Measurements from ENCODE around the gene FADS3. TPM values are rescaled to one million over a fixed set of nuclear protein-coding genes. Genes with fewer than 3 reads are reported as not detected.

The FADS3 gene
- total and polyA plus RNA-seq, 2 donors (not counting 1 experiment from before 2014, with no cell fraction given) = 225 to 256 TPM

- ATAC-seq (ENCODE audit: low read depth) = peak; percentile 67
- Mint-ChIP-seq H3K4me3 (peak overlapping the region; percentile 95), H3K4me1 (peaks cover 54% of the 10 kb centered on the region), H3K9me3 (ENCODE audit: insufficient read depth) (no peaks in the 10 kb centered on the region), H3K27ac (peak overlapping the region; percentile 95), H3K27me3 (no peaks in the 10 kb centered on the region)
- Histone ChIP-seq H2AFZ (ENCODE audit: insufficient read depth, low read depth, low read length, poor library complexity, severe bottlenecking) (peak overlapping the region; percentile 58), H3K4me1 (ENCODE audit: control insufficient read depth in 2 of 2, insufficient read depth in 2 of 2, low read length in 2 of 2) (peaks cover 29 to 53% of the 10 kb centered on the region in 2 donors), H3K4me2 (replicated peaks; ENCODE audit: low read depth, low read length, poor library complexity, severe bottlenecking) (peak overlapping the region; percentile 75), H3K9ac (ENCODE audit: low read length) (peak overlapping the region; percentile 66), H3K9me3 (ENCODE audit: control extremely low read depth in 1 of 3, control insufficient read depth in 2 of 3, insufficient read depth in 1 of 3, low read length in 2 of 3) (peaks cover 0 to 4% (median 0%) of the 10 kb centered on the region in 3 donors), H3K27ac (ENCODE audit: low read length in 2 of 2) (peak overlapping the region; percentile 67 to 84), H3K27me3 (replicated peaks in 1 of 4; ENCODE audit: control extremely low read depth in 1 of 4, control insufficient read depth in 3 of 4, insufficient read depth in 4 of 4, low read length in 3 of 4) (no peaks in the 10 kb centered on the region), H3K4me3 (ENCODE audit: control extremely low read depth in 1 of 5, extremely low read depth in 1 of 5, insufficient read depth in 1 of 5, low read depth in 2 of 5, low read length in 4 of 5) (peak overlapping the region; percentile 2 to 63 (median 39)), H4K20me1 (ENCODE audit: control insufficient read depth, insufficient read depth, low read length, poor library complexity, severe bottlenecking) (no peaks in the 10 kb centered on the region), H3K36me3 (replicated peaks in 1 of 2; ENCODE audit: control extremely low read depth in 1 of 2, control insufficient read depth in 1 of 2, extremely low read depth in 1 of 2, insufficient read depth in 2 of 2, low read length in 1 of 2) (peaks cover 0 to 14% of the 10 kb centered on the region in 2 experiments), H3K79me2 (ENCODE audit: control insufficient read depth, insufficient read depth, low read length) (peaks cover 6% of the 10 kb centered on the region)
- CTCF ChIA-PET = interaction anchor here (0.7 to 17.9 kb wide), 13 partner anchors 10 to 228 kb away, joined by 3 to 307 read pairs (median 13); partner anchors contain the start of genes BEST1 and FADS3
- intact Hi-C loops (cut with micrococcal nuclease) = loop anchor here (1.0 to 2.0 kb wide), 3 partner anchors 11 to 675 kb away; partner anchors contain the start of gene FADS3
- peak; percentile 64 for DNase-seq
- POLR2A ChIA-PET = interaction anchor here (0.7 to 2.2 kb wide), 7 partner anchors 10 to 202 kb away, joined by 3 to 12 read pairs (median 4); no protein-coding TSS in a partner anchor
- 24% methylated on average over 11 of the region's 11 CpGs for WGBS (ENCODE audit: insufficient coverage)
- TF ChIP-seq EZH2 (IDR thresholded peaks at IDR 0.05; ENCODE audit: borderline replicate concordance, insufficient read depth, low read depth, low read length, poor library complexity, severe bottlenecking) (no peak), CTCF (IDR thresholded peaks at IDR 0.05) (no peak)
These were observed 11.3 kb downstream of the FADS3 start for GRCh38 chr11:61880031-61880430.

DNA sequence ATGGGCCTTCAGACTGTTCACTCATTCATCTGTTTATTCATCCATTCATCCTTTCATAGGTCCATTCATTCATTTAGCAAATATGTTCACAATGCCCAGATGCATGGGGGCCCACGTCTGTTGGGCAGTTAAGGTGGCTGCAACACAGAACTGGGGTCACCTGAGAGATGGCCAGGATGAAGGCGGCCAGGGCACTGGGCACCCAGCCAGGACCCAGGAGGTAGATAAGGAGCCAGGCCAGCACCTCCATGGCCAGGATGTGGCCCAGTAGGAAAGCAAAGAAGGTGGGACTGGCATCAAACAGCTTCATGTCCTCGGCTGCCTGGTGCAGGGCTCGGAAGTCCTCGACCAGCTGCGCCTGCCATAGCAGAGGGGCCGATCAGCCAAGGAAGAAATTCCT lies 12.2 kb downstream of the FADS3 start:
- POLR2A ChIA-PET = interaction anchor here (1.3 to 2.2 kb wide), 5 partner anchors 11 to 89 kb away, joined by 3 to 12 read pairs (median 5); no protein-coding TSS in a partner anchor
- CTCF ChIA-PET = interaction anchor here (0.9 to 17.9 kb wide), 9 partner anchors 9 to 229 kb away, joined by 3 to 307 read pairs (median 19); partner anchors contain the start of genes BEST1 and FADS3

More for the DNA sequence above, 12.2 kb downstream of the FADS3 start:
- H3K9ac ChIP-seq (ENCODE audit: low read length) = no peak overlapping the region
- Mint-ChIP-seq H3K27me3 (no peaks in the 10 kb centered on the region), H3K27ac (peak overlapping the region; percentile 50), H3K4me3 (peak overlapping the region; percentile 95), H3K4me1 (peaks cover 51% of the 10 kb centered on the region), H3K9me3 (ENCODE audit: insufficient read depth) (no peaks in the 10 kb centered on the region)
- peaks cover 0 to 14% of the 10 kb centered on the region in 2 experiments for H3K36me3 ChIP-seq (replicated peaks in 1 of 2; ENCODE audit: control extremely low read depth in 1 of 2, control insufficient read depth in 1 of 2, extremely low read depth in 1 of 2, insufficient read depth in 2 of 2, low read length in 1 of 2)
- intact Hi-C loops (cut with micrococcal nuclease) = no loop called here
- no peaks in the 10 kb centered on the region for H4K20me1 ChIP-seq (ENCODE audit: control insufficient read depth, insufficient read depth, low read length, poor library complexity, severe bottlenecking)
- H3K4me2 ChIP-seq (replicated peaks; ENCODE audit: low read depth, low read length, poor library complexity, severe bottlenecking) = peak overlapping the region; percentile 75
- TF ChIP-seq EZH2 (IDR thresholded peaks at IDR 0.05; ENCODE audit: borderline replicate concordance, insufficient read depth, low read depth, low read length, poor library complexity, severe bottlenecking) (no peak), CTCF (IDR thresholded peaks at IDR 0.05) (no peak)
- H3K9me3 ChIP-seq (ENCODE audit: control extremely low read depth in 1 of 3, control insufficient read depth in 2 of 3, insufficient read depth in 1 of 3, low read length in 2 of 3) = peaks cover 0 to 4% (median 0%) of the 10 kb centered on the region in 3 donors
- ATAC-seq (ENCODE audit: low read depth) (no peak), DNase-seq (no peak)
- H3K4me1 ChIP-seq (ENCODE audit: control insufficient read depth in 2 of 2, insufficient read depth in 2 of 2, low read length in 2 of 2) = peaks cover 29 to 52% of the 10 kb centered on the region in 2 donors
- no peak overlapping the region for H3K27ac ChIP-seq (ENCODE audit: low read length in 2 of 2)
- no peak overlapping the region for H3K4me3 ChIP-seq (ENCODE audit: control extremely low read depth in 1 of 5, extremely low read depth in 1 of 5, insufficient read depth in 1 of 5, low read depth in 2 of 5, low read length in 4 of 5)
- H3K27me3 ChIP-seq (replicated peaks in 1 of 4; ENCODE audit: control extremely low read depth in 1 of 4, control insufficient read depth in 3 of 4, insufficient read depth in 4 of 4, low read length in 3 of 4) = no peaks in the 10 kb centered on the region
- H2AFZ ChIP-seq (ENCODE audit: insufficient read depth, low read depth, low read length, poor library complexity, severe bottlenecking) = no peak overlapping the region
- no peaks in the 10 kb centered on the region for H3K79me2 ChIP-seq (ENCODE audit: control insufficient read depth, insufficient read depth, low read length)
- 89% methylated on average over 4 of the region's 7 CpGs for WGBS (ENCODE audit: insufficient coverage)
